HepG2 (cell line): ENCODE data around the gene ZNF274. TPM values are rescaled to one million over a fixed set of nuclear protein-coding genes. Genes with fewer than 3 reads are reported as not detected.

Experiments used
- ARID4A ChIP-seq: sonication (generic); formaldehyde crosslinking; IDR thresholded peaks from 2 replicates; pipeline ENCODE4 v1.5.0; 2020; ENCODE audit warnings: mild to moderate bottlenecking, missing genetic modification reagents, borderline replicate concordance
- HNF1A ChIP-seq, 2 experiments: sonication (generic) in 1 of 2; formaldehyde crosslinking in 1 of 2; IDR thresholded peaks; 2 replicates each; pipeline versions ENCODE4 v1.4.0 to v1.6.1; 2016 to 2020; ENCODE audit warnings: borderline replicate concordance in 1 of 2, low read depth in 1 of 2, mild to moderate bottlenecking in 1 of 2, missing genetic modification reagents in 1 of 2
- MBD4 ChIP-seq: IDR thresholded peaks from 2 replicates; pipeline ENCODE4 v1.6.1; 2012; ENCODE audit warnings: low read length, inconsistent platforms, borderline replicate concordance
- MYC ChIP-seq: sonication (generic); formaldehyde crosslinking; IDR thresholded peaks from 2 replicates; pipeline ENCODE4 v1.9.0; 2021; ENCODE audit warnings: missing genetic modification reagents, borderline replicate concordance
- SIN3B ChIP-seq: fragments of 150-350 bp; IDR thresholded peaks from 2 replicates; pipeline ENCODE4 v1.6.1; 2014; ENCODE audit warnings: low read length
- SNRNP70 ChIP-seq: fragments of 200-400 bp; formaldehyde crosslinking; IDR thresholded peaks from 2 replicates; pipeline ENCODE4 v1.6.1; 2017; ENCODE audit warnings: mild to moderate bottlenecking, low read depth, low read length, moderate library complexity
- TCF7L2 ChIP-seq: IDR thresholded peaks from 2 replicates; pipeline ENCODE4 v1.6.1; 2011; ENCODE audit warnings: mild to moderate bottlenecking, low read depth, low read length, moderate library complexity
- ZMYM3 ChIP-seq: sonication (generic); formaldehyde crosslinking; IDR thresholded peaks from 2 replicates; pipeline ENCODE4 v1.5.1; 2020; ENCODE audit warnings: mild to moderate bottlenecking, missing genetic modification reagents
- ZNF207 ChIP-seq: fragments of 450-650 bp; IDR thresholded peaks from 2 replicates; pipeline ENCODE4 v1.6.1; 2016; ENCODE audit warnings: antibody characterized with exemption, borderline replicate concordance
- ZNF572 ChIP-seq: sonication (generic); formaldehyde crosslinking; IDR thresholded peaks from 2 replicates; pipeline ENCODE4 v1.5.1; 2020; ENCODE audit warnings: mild to moderate bottlenecking, missing genetic modification reagents
- ZNF616 ChIP-seq: sonication (generic); formaldehyde crosslinking; IDR thresholded peaks from 2 replicates; pipeline ENCODE4 v1.5.0; 2020; ENCODE audit warnings: low read depth, mild to moderate bottlenecking, missing genetic modification reagents
- polyA plus RNA-seq, 8 experiments: library from polyadenylated mRNA; depleted of rRNA in 3 of 8; stranded (reverse) in 7 of 8; unstranded in 1 of 8; fragments of >200 nt; fragmentation: Illumina TruSeq in 4 of 8; extraction: Trizol in 4 of 8; gene quantifications; 2 replicates each; pipeline versions ENCODE4 v1.2.1 to v1.2.3, GENCODE V29; 2011 to 2016; ENCODE audit warnings: low read depth in 4 of 8, missing spikeins in 1 of 8, mixed read lengths in 1 of 8; ENCODE audit not compliant: insufficient read depth in 1 of 8
- total RNA-seq, 5 experiments: library from RNA; depleted of rRNA; stranded (reverse); fragments of >200 nt; fragmentation: Illumina TruSeq; extraction: Trizol; gene quantifications; 2 replicates each; pipeline ENCODE4 v1.2.3, GENCODE V29; 2016; ENCODE audit warnings: low read depth in 1 of 5
- TF ChIP-seq, protein P1 (sequence below): sonication (generic); formaldehyde crosslinking; IDR thresholded peaks from 2 replicates; pipeline ENCODE4 v1.8.1; 2023; ENCODE audit warnings: mild to moderate bottlenecking, moderate library complexity, missing genetic modification reagents
- TF ChIP-seq, protein P2 (sequence below): sonication (generic); formaldehyde crosslinking; IDR thresholded peaks from 2 replicates; pipeline ENCODE4 v1.4.0; 2020; ENCODE audit warnings: low read depth, missing genetic modification reagents

The ZNF274 gene
- total and polyA plus RNA-seq, 2 of the 13 experiments (the other 11 are each of a cell fraction or from before 2014, with no cell fraction given), result 16.1 to 23.0 TPM

GRCh38 chr19:58154679-58155648 is 27.9 kb upstream of the ZNF274 start (continued):
- TF ChIP-seq ARID4A, result peak; percentile 96
- no peak for TF ChIP-seq HNF1A (IDR thresholded peaks at IDR 0.05; ENCODE audit: low read depth)
- peak; percentile 62; the same call in 1 of the 2 replicates for TF ChIP-seq HNF1A (CRISPR knock-in tag; IDR thresholded peaks at IDR 0.05; ENCODE audit: borderline replicate concordance)
- no peak; the same call in 1 of the 2 replicates for TF ChIP-seq ZNF572 (CRISPR knock-in tag)
- no peak for TF ChIP-seq ZNF207
- no peak for TF ChIP-seq SNRNP70
- TF ChIP-seq MYC (CRISPR knock-in tag), result peak; percentile 76; the same call in 1 of the 2 replicates
- TF ChIP-seq ZMYM3 (CRISPR knock-in tag), result no peak
- TF ChIP-seq TCF7L2, result no peak
- TF ChIP-seq, protein P1, sequence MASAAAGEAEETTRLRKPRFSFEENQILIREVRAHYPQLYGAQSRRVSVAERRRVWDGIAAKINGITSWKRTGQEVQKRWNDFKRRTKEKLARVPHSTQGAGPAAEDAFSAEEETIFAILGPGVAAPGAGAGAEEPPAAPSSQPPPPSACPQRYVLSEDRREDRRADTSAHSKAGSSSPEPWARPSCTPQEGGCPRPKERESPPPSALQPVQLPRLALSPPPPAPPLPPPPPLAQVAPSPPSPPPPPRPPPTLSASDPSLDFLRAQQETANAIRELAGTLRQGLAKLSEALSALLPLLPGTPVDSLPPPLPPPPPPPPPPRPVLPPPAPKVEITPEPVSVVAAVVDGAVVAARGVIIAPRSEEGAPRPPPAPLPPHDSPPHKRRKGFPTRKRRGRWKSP (CRISPR knock-in tag), result peak; percentile 65; the same call in 1 of the 2 replicates
- TF ChIP-seq, protein P2, sequence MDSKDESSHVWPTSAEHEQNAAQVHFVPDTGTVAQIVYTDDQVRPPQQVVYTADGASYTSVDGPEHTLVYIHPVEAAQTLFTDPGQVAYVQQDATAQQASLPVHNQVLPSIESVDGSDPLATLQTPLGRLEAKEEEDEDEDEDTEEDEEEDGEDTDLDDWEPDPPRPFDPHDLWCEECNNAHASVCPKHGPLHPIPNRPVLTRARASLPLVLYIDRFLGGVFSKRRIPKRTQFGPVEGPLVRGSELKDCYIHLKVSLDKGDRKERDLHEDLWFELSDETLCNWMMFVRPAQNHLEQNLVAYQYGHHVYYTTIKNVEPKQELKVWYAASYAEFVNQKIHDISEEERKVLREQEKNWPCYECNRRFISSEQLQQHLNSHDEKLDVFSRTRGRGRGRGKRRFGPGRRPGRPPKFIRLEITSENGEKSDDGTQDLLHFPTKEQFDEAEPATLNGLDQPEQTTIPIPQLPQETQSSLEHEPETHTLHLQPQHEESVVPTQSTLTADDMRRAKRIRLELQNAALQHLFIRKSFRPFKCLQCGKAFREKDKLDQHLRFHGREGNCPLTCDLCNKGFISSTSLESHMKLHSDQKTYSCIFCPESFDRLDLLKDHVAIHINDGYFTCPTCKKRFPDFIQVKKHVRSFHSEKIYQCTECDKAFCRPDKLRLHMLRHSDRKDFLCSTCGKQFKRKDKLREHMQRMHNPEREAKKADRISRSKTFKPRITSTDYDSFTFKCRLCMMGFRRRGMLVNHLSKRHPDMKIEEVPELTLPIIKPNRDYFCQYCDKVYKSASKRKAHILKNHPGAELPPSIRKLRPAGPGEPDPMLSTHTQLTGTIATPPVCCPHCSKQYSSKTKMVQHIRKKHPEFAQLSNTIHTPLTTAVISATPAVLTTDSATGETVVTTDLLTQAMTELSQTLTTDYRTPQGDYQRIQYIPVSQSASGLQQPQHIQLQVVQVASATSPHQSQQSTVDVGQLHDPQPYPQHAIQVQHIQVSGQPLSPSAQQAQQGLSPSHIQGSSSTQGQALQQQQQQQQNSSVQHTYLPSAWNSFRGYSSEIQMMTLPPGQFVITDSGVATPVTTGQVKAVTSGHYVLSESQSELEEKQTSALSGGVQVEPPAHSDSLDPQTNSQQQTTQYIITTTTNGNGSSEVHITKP (CRISPR knock-in tag), result peak; percentile 67; the same call in 1 of the 2 replicates
- 0 out of 2 replicates have a peak, but pooled peaks have one; percentile 73 for TF ChIP-seq ZNF616 (CRISPR knock-in tag)
- TF ChIP-seq MBD4, result no peak
- TF ChIP-seq SIN3B, result no peak
